B cell (primary cell): Measurements from ENCODE around the gene ARPC1A. TPM values are rescaled to one million over a fixed set of nuclear protein-coding genes. Genes with fewer than 3 reads are reported as not detected.
A peak's percentile ranks its signal among the peaks of the same experiment; 100 is the strongest.

ENCODE experiments used
- ATAC-seq: fragments of 200-7000 bp; cut with Tn5 transposase; one replicate; pipeline ENCODE4 v1.10.0; 2021; ENCODE audit warnings: low read depth, mild to moderate bottlenecking, moderate number of reproducible peaks, moderate library complexity
- CTCF ChIA-PET: fragments of 350-600 bp; sonication (Branson Sonifier 250); formaldehyde crosslinking; loops from one replicate; lab custom pipeline; 2021; ENCODE audit warnings: antibody characterized with exemption, inconsistent platforms; lab: Charles Lee
- POLR2A ChIA-PET: fragments of 350-600 bp; sonication (Branson Sonifier 250); formaldehyde crosslinking; loops from one replicate; lab custom pipeline; 2021; ENCODE audit warnings: antibody characterized with exemption; lab: Charles Lee
- DNase-seq: peaks from one replicate; pipeline ENCODE4 v3.0.0; 2013
- H2AFZ ChIP-seq: 2 replicates; pipeline ENCODE4 v1.6.1; 2012; ENCODE audit warnings: mild to moderate bottlenecking, low read depth, low read length; ENCODE audit not compliant: insufficient read depth, poor library complexity, severe bottlenecking
- H3K27ac ChIP-seq, 2 donors: 1 replicate in 1 of 2; 2 replicates in 1 of 2; pipeline ENCODE4 v1.5.1; 2012 to 2013; ENCODE audit warnings: low read length in 2 of 2, mild to moderate bottlenecking in 2 of 2, moderate library complexity in 1 of 2
- H3K27me3 ChIP-seq, 4 experiments: fragments of 200-600 bp in 1 of 4; sonication (generic) in 1 of 4; replicated peaks in 1 of 4; 1 replicate in 2 of 4; 2 replicates in 2 of 4; pipeline versions ENCODE4 v1.6.1 to v1.7.0; 2013 to 2016; ENCODE audit warnings: low read length in 3 of 4, mild to moderate bottlenecking in 2 of 4, mixed read lengths in 1 of 4, moderate library complexity in 1 of 4; ENCODE audit not compliant: insufficient read depth in 4 of 4, control insufficient read depth in 3 of 4; ENCODE audit errors: control extremely low read depth in 1 of 4
- H3K36me3 ChIP-seq, 2 experiments: replicated peaks in 1 of 2; 1 replicate in 1 of 2; 2 replicates in 1 of 2; pipeline versions ENCODE4 v1.6.1 to v1.7.1; 2013; ENCODE audit warnings: low read length in 1 of 2; ENCODE audit not compliant: insufficient read depth in 2 of 2, control insufficient read depth in 1 of 2; ENCODE audit errors: control extremely low read depth in 1 of 2, extremely low read depth in 1 of 2
- H3K4me1 ChIP-seq, 2 donors: fragments of 200-600 bp in 1 of 2; sonication (generic) in 1 of 2; 1 replicate in 1 of 2; 2 replicates in 1 of 2; pipeline versions ENCODE4 v1.5.1 to v1.6.1; 2013 to 2017; ENCODE audit warnings: low read length in 2 of 2; ENCODE audit not compliant: control insufficient read depth in 2 of 2, insufficient read depth in 2 of 2
- H3K4me2 ChIP-seq: replicated peaks from 2 replicates; pipeline ENCODE3; 2012; ENCODE audit warnings: mild to moderate bottlenecking, low read depth, low read length; ENCODE audit not compliant: poor library complexity, severe bottlenecking
- H3K4me3 ChIP-seq, 5 experiments: fragments of 200-600 bp in 1 of 5; sonication (generic) in 1 of 5; 1 replicate in 3 of 5; 2 replicates in 2 of 5; pipeline versions ENCODE4 v1.5.1 to v1.7.0; 2011 to 2016; ENCODE audit warnings: low read length in 4 of 5, mild to moderate bottlenecking in 4 of 5, low read depth in 2 of 5, control low read depth in 1 of 5, moderate library complexity in 1 of 5; ENCODE audit not compliant: insufficient read depth in 1 of 5; ENCODE audit errors: control extremely low read depth in 1 of 5, extremely low read depth in 1 of 5
- H3K79me2 ChIP-seq: fragments of 200-600 bp; sonication (generic); one replicate; pipeline ENCODE4 v1.6.0; 2016; ENCODE audit warnings: low read length; ENCODE audit not compliant: control insufficient read depth, insufficient read depth
- H3K9ac ChIP-seq: fragments of 200-600 bp; sonication (generic); 2 replicates; pipeline ENCODE4 v1.6.1; 2017; ENCODE audit warnings: mild to moderate bottlenecking, low read length, moderate library complexity
- H3K9me3 ChIP-seq, 3 donors: one replicate each; pipeline versions ENCODE4 v1.6.1 to v1.7.1; 2013; ENCODE audit warnings: low read length in 2 of 3; ENCODE audit not compliant: control insufficient read depth in 2 of 3, insufficient read depth in 1 of 3; ENCODE audit errors: control extremely low read depth in 1 of 3
- H4K20me1 ChIP-seq: 2 replicates; pipeline ENCODE4 v1.6.0; 2012; ENCODE audit warnings: mild to moderate bottlenecking, low read length; ENCODE audit not compliant: insufficient read depth, control insufficient read depth, poor library complexity, severe bottlenecking
- H3K27ac Mint-ChIP-seq: one replicate; pipeline ENCODE4 v1.8.0; 2021; ENCODE audit warnings: mixed read lengths
- H3K27me3 Mint-ChIP-seq: one replicate; pipeline ENCODE4 v1.8.0; 2021; ENCODE audit warnings: mixed read lengths
- H3K4me1 Mint-ChIP-seq: one replicate; pipeline ENCODE4 v1.8.0; 2021; ENCODE audit warnings: mixed read lengths
- H3K4me3 Mint-ChIP-seq: one replicate; pipeline ENCODE4 v1.8.0; 2021; ENCODE audit warnings: mixed read lengths
- H3K9me3 Mint-ChIP-seq: one replicate; pipeline ENCODE4 v1.8.0; 2022; ENCODE audit warnings: mixed read lengths; ENCODE audit not compliant: insufficient read depth
- CTCF ChIP-seq: fragments of 200-600 bp; IDR thresholded peaks from one replicate; pipeline ENCODE4 v1.8.0; 2022; ENCODE audit warnings: antibody characterized with exemption, mild to moderate bottlenecking
- EZH2 ChIP-seq: IDR thresholded peaks from 2 replicates; pipeline ENCODE4 v1.6.1; 2012; ENCODE audit warnings: borderline replicate concordance, low read depth, mild to moderate bottlenecking, moderate library complexity, low read length; ENCODE audit not compliant: insufficient read depth, poor library complexity, severe bottlenecking
- WGBS: methylation state at CpG from one replicate; pipeline ENCODE4 v1.1.5; 2013; ENCODE audit warnings: missing lambda C conversion rate; ENCODE audit not compliant: insufficient coverage; 5-methylcytosine and 5-hydroxymethylcytosine counted together
- intact Hi-C: fragments of 100-400 bp; cut with micrococcal nuclease; formaldehyde crosslinking; loops from one replicate; pipeline ENCODE4 v1.10.0; 2022
- polyA plus RNA-seq: library from polyadenylated mRNA; depleted of rRNA; stranded (reverse); fragments of >200 nt; gene quantifications from 2 replicates; pipeline ENCODE4 v1.2.3, GENCODE V29; 2012
- total RNA-seq, 2 donors: library from RNA; stranded (reverse); fragments of 120-200 nt in 1 of 2; gene quantifications; 1 replicate in 1 of 2; 2 replicates in 1 of 2; pipeline versions ENCODE4 v1.2.3 to v1.2.4, GENCODE V29; 2013 to 2022

Gene ARPC1A
- total and polyA plus RNA-seq, 2 donors (not counting 1 experiment from before 2014, with no cell fraction given): 41.7 to 45.5 TPM

- Mint-ChIP-seq H3K27me3 (no peaks in the 10 kb centered on the region), H3K9me3 (no peaks in the 10 kb centered on the region), H3K4me1 (peaks cover 56% of the 10 kb centered on the region), H3K27ac (peak overlapping the region; percentile 92), H3K4me3 (peak overlapping the region; percentile 90)
- peak overlapping the region; percentile 40 to 72 (median 48) for H3K4me3 ChIP-seq
- 1% methylated on average over 6 of the region's 12 CpGs for WGBS
- peak overlapping the region; percentile 94 to 96 for H3K27ac ChIP-seq
- ChIA-PET POLR2A (interaction anchor here (0.7 to 2.6 kb wide), 6 partner anchors 9 to 1056 kb away, joined by 3 to 15 read pairs (median 4); partner anchors contain the start of genes BUD31, PDAP1, ZKSCAN5 and ZNF394), CTCF (interaction anchor here (1.0 to 2.4 kb wide), 3 partner anchors 15 to 28 kb away, joined by 3 to 10 read pairs (median 8); partner anchors contain the start of genes BUD31 and PDAP1)
- peaks cover 79% of the 10 kb centered on the region for H3K79me2 ChIP-seq
- TF ChIP-seq EZH2: no peak
- TF ChIP-seq CTCF: no peak
- peak overlapping the region; percentile 96 for H3K4me2 ChIP-seq
- peaks cover 71% of the 10 kb centered on the region for H4K20me1 ChIP-seq
- peaks cover 0 to 23% of the 10 kb centered on the region in 2 experiments for H3K36me3 ChIP-seq
- intact Hi-C loops: loop anchor here (1.0 kb wide), 1 partner anchor 28 kb away; the partner anchor contains the start of genes BUD31 and PDAP1
- H3K9me3 ChIP-seq: no peaks in the 10 kb centered on the region
- DNase-seq (peak; percentile 88), ATAC-seq (peak; percentile 29)
- peak overlapping the region; percentile 68 for H3K9ac ChIP-seq
- H3K27me3 ChIP-seq: no peaks in the 10 kb centered on the region
- H2AFZ ChIP-seq: no peak overlapping the region
- peaks cover 62 to 93% of the 10 kb centered on the region in 2 donors for H3K4me1 ChIP-seq
Observed at GRCh38 chr7:99380032-99380822, 54.5 kb downstream of the ARPC1A start.
